ENCODE measurements around the gene GSTM1. TPM values are rescaled to one million over a fixed set of nuclear protein-coding genes. Genes with fewer than 3 reads are reported as not detected.

The GSTM1 gene
- total RNA-seq, 1 experiment from 2014 or later: not detected

GRCh38 chr1:109739738-109740614 lies 52.4 kb downstream of the GSTM1 start:
- H3K36me3 Mint-ChIP-seq (ENCODE audit: insufficient read depth, unreplicated experiment): no peaks in the 10 kb centered on the region
- peaks cover 34% of the 10 kb centered on the region for H3K27me3 Mint-ChIP-seq (ENCODE audit: insufficient read depth, unreplicated experiment)
- no peak for DNase-seq (ENCODE audit: unreplicated experiment)
- POLR2A ChIA-PET: no interaction called here
- intact Hi-C loops (cut with micrococcal nuclease): no loop called here
- no peaks in the 10 kb centered on the region for H3K4me1 Mint-ChIP-seq (ENCODE audit: insufficient read depth, unreplicated experiment)
- H3K9me3 Mint-ChIP-seq (ENCODE audit: unreplicated experiment): peaks cover 5% of the 10 kb centered on the region
- CTCF ChIA-PET: no interaction called here
- H3K27ac Mint-ChIP-seq (ENCODE audit: low read depth, unreplicated experiment): no peak overlapping the region
- BruUV-seq (replicated peaks): no TSS peak
- H3K4me3 Mint-ChIP-seq (ENCODE audit: unreplicated experiment): no peak overlapping the region
- TF ChIP-seq, protein P1, sequence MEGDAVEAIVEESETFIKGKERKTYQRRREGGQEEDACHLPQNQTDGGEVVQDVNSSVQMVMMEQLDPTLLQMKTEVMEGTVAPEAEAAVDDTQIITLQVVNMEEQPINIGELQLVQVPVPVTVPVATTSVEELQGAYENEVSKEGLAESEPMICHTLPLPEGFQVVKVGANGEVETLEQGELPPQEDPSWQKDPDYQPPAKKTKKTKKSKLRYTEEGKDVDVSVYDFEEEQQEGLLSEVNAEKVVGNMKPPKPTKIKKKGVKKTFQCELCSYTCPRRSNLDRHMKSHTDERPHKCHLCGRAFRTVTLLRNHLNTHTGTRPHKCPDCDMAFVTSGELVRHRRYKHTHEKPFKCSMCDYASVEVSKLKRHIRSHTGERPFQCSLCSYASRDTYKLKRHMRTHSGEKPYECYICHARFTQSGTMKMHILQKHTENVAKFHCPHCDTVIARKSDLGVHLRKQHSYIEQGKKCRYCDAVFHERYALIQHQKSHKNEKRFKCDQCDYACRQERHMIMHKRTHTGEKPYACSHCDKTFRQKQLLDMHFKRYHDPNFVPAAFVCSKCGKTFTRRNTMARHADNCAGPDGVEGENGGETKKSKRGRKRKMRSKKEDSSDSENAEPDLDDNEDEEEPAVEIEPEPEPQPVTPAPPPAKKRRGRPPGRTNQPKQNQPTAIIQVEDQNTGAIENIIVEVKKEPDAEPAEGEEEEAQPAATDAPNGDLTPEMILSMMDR (IDR thresholded peaks at IDR 0.05; ENCODE audit: unreplicated experiment): no peak

- BruUV-seq (replicated peaks): no TSS peak
- peaks cover 5% of the 10 kb centered on the region for H3K9me3 Mint-ChIP-seq (ENCODE audit: unreplicated experiment)
- no peak within 1 kb of the TSS for H3K4me3 Mint-ChIP-seq (ENCODE audit: unreplicated experiment)
- no peaks in the 10 kb centered on the region for H3K4me1 Mint-ChIP-seq (ENCODE audit: insufficient read depth, unreplicated experiment)
- no peaks in the 10 kb centered on the region for H3K36me3 Mint-ChIP-seq (ENCODE audit: insufficient read depth, unreplicated experiment)
- POLR2A ChIA-PET: interaction anchor here (0.6 kb wide), 1 partner anchor 25 kb away, joined by 3 read pairs; no protein-coding TSS in a partner anchor
- TF ChIP-seq, protein P1 (IDR thresholded peaks at IDR 0.05; ENCODE audit: unreplicated experiment): no peak
- intact Hi-C loops (cut with micrococcal nuclease): no loop called here
- CTCF ChIA-PET: interaction anchor here (0.7 kb wide), 1 partner anchor 26 kb away, joined by 3 read pairs; no protein-coding TSS in a partner anchor
- DNase-seq (ENCODE audit: unreplicated experiment): no peak
- H3K27me3 Mint-ChIP-seq (ENCODE audit: insufficient read depth, unreplicated experiment): peaks cover 42% of the 10 kb centered on the region
- no peak within 1 kb of the TSS for H3K27ac Mint-ChIP-seq (ENCODE audit: low read depth, unreplicated experiment)
Measured at GRCh38 chr1:109740615-109741373, 53.2 kb downstream of the GSTM1 start, which contains the start of gene GSTM3. Gene GSTM3, minus strand, starts transcription at chr1:109741038. Its CDS starts 751 bp downstream, at chr1:109740287.

Other genes starting within 250 kb of the GSTM1 start
- gene SYPL2, start 221.3 kb upstream of the GSTM1 start, total RNA-seq (2022): not detected in 2 replicates
- 3.8 and 7.3 TPM in 2 replicates for gene ATXN7L2, start 203.9 kb upstream of the GSTM1 start, total RNA-seq (2022)
- gene CYB561D1, start 193.7 kb upstream of the GSTM1 start, total RNA-seq (2022): 6.9 and 7.8 TPM in 2 replicates
- gene AMIGO1, start 178.1 kb upstream of the GSTM1 start, total RNA-seq (2022): 0.21 and 0.29 TPM in 2 replicates
- not detected in 2 replicates for gene GPR61, start 147.9 kb upstream of the GSTM1 start, total RNA-seq (2022)
- 8.0 and 8.6 TPM in 2 replicates for gene GNAI3, start 139.2 kb upstream of the GSTM1 start, total RNA-seq (2022)
- gene GNAT2, start 68.2 kb upstream of the GSTM1 start, total RNA-seq (2022): not detected in 2 replicates
- gene AMPD2, start 68.0 kb upstream of the GSTM1 start, total RNA-seq (2022): 49.5 and 52.6 TPM in 2 replicates
- 4.7 and 5.8 TPM in 2 replicates for gene GSTM4, start 31.7 kb upstream of the GSTM1 start, total RNA-seq (2022)
- gene GSTM2, start 19.8 kb upstream of the GSTM1 start, total RNA-seq (2022): 0.70 and 1.4 TPM in 2 replicates
- gene GSTM5, start 24.4 kb downstream of the GSTM1 start, total RNA-seq (2022): not detected in 2 replicates
- gene GSTM3, start 53.2 kb downstream of the GSTM1 start, total RNA-seq (2022): not detected in 2 replicates
- gene EPS8L3, start 76.1 kb downstream of the GSTM1 start, total RNA-seq (2022): not detected in 2 replicates
- gene CSF1, start 223.0 kb downstream of the GSTM1 start, total RNA-seq (2022): 6.3 and 11.7 TPM in 2 replicates